ENCODE data around the gene HSBP1L1. TPM values are rescaled to one million over a fixed set of nuclear protein-coding genes. Genes with fewer than 3 reads are reported as not detected.

HSBP1L1 gene
- total and polyA plus RNA-seq, 2 of the 13 experiments (the other 11 are each of a cell fraction or from before 2014, with no cell fraction given), result 22.6 to 45.1 TPM

- peak; percentile 67 for TF ChIP-seq ZBTB33 (CRISPR knock-in tag; IDR thresholded peaks at IDR 0.05)
- TF ChIP-seq SALL1 (CRISPR knock-in tag; IDR thresholded peaks at IDR 0.05), result peak; percentile 49
- TF ChIP-seq AHR (CRISPR knock-in tag; IDR thresholded peaks at IDR 0.05), result no peak
- no peak for TF ChIP-seq NFKB2 (CRISPR knock-in tag; IDR thresholded peaks at IDR 0.05; ENCODE audit: borderline replicate concordance)
- TF ChIP-seq NR2F2 (IDR thresholded peaks at IDR 0.05; ENCODE audit: borderline replicate concordance, low read depth), result peak; percentile 56; the same call in 1 of the 2 replicates
- no peak for TF ChIP-seq LBX2 (CRISPR knock-in tag; IDR thresholded peaks at IDR 0.05; ENCODE audit: borderline replicate concordance)
- TF ChIP-seq ZNF556 (CRISPR knock-in tag; IDR thresholded peaks at IDR 0.05; ENCODE audit: borderline replicate concordance), result no peak
- TF ChIP-seq NFATC3 (CRISPR knock-in tag; IDR thresholded peaks at IDR 0.05), result no peak
- TF ChIP-seq HOMEZ (CRISPR knock-in tag; IDR thresholded peaks at IDR 0.05; ENCODE audit: low read depth), result no peak
- TF ChIP-seq ZNF883 (CRISPR knock-in tag; IDR thresholded peaks at IDR 0.05; ENCODE audit: not compliant biosample characterization), result no peak
- TF ChIP-seq TFAP4 (IDR thresholded peaks at IDR 0.05; ENCODE audit: borderline replicate concordance, low read depth), result no peak
- no peak for TF ChIP-seq ZBTB37 (CRISPR knock-in tag; IDR thresholded peaks at IDR 0.05)
- TF ChIP-seq ZNF318 (CRISPR knock-in tag; IDR thresholded peaks at IDR 0.05), result no peak
- no peak for TF ChIP-seq ZNF121 (CRISPR knock-in tag; IDR thresholded peaks at IDR 0.05)
- TF ChIP-seq TCF12 (IDR thresholded peaks at IDR 0.05), result no peak
- TF ChIP-seq TCF12 (CRISPR knock-in tag; IDR thresholded peaks at IDR 0.05), result no peak
Measured at GRCh38 chr18:79936641-79937040, 27.8 kb upstream of the HSBP1L1 start (continued).

Data from HepG2 (cell line).